Astrocyte of the spinal cord (primary cell): ENCODE measurements around the gene PEMT.

Source experiments
- DNase-seq: peaks from one replicate; pipeline ENCODE4 v3.0.0; 2011; ENCODE audit warnings: low read depth, low spot score
- H3K4me3 ChIP-seq: 2 replicates; pipeline ENCODE4 v1.5.1; 2011; ENCODE audit warnings: low read depth, mild to moderate bottlenecking, low read length, moderate library complexity
- in situ Hi-C: cut with HindIII; loops from 2 replicates; pipeline ENCODE4 v1.10.0; 2017; ENCODE audit warnings: low sequenced_read_pairs
- TF ChIP-seq, protein P1 (sequence below): IDR thresholded peaks from 2 replicates; pipeline ENCODE4 v1.5.1; 2012; ENCODE audit warnings: low read depth, mild to moderate bottlenecking, low read length, inconsistent platforms

PEMT gene

DNA sequence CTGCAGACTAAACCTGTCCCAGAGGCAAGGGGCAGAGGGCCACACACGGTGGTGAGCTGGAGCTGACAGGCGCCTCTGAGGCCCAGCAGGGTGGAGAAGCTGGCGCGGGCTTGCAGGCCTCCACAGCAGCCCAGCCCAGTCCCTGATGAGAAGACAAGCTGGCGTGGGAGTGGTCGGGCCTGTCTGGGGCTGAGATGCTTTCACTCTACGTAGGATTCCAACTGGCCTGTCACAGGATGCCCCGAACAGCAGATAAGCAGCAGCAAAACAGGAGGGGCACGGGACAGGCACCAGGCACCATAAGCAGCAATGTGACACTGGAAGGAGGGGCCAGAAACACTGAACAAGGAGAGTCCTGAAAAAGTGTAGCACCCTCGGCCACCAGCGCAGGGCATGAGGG lies 40.1 kb downstream of the PEMT start:
- no peak for DNase-seq
- TF ChIP-seq, protein P1, sequence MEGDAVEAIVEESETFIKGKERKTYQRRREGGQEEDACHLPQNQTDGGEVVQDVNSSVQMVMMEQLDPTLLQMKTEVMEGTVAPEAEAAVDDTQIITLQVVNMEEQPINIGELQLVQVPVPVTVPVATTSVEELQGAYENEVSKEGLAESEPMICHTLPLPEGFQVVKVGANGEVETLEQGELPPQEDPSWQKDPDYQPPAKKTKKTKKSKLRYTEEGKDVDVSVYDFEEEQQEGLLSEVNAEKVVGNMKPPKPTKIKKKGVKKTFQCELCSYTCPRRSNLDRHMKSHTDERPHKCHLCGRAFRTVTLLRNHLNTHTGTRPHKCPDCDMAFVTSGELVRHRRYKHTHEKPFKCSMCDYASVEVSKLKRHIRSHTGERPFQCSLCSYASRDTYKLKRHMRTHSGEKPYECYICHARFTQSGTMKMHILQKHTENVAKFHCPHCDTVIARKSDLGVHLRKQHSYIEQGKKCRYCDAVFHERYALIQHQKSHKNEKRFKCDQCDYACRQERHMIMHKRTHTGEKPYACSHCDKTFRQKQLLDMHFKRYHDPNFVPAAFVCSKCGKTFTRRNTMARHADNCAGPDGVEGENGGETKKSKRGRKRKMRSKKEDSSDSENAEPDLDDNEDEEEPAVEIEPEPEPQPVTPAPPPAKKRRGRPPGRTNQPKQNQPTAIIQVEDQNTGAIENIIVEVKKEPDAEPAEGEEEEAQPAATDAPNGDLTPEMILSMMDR, result no peak
- in situ Hi-C loops, result no loop called here
- no peak overlapping the region for H3K4me3 ChIP-seq

DNA sequence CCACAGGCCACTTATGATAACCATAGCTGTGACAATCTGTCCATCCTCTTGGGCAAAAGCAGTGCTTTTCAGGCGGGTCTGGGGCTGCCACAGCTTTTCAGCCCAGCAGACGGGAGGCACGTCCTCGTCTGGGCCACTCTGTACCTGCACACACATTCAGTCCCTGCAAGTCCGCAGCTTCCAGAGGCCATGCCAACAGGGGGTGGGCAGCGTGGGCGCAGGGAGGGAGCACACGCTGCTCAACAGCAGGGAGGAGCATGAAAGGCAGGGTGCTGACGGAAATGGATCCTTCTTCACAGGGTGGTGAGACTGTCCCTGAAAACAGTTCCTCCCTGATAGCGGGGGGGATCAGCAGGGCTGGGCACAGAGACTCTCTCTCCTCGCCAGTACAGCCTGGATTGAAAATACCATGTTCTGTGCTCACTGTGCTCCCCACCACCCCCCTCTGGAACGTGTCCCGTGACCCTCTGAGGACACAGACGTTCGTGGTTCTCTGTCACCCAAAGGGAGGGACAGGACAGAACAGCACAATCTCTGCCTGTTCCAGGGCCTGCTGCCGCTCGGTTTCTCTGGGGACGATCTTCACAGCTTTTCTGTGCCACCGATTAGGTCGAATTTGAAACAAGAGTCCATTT lies 41.7 kb downstream of the PEMT start:
- in situ Hi-C loops, result no loop called here
- DNase-seq, result no peak
- H3K4me3 ChIP-seq, result no peak overlapping the region
- TF ChIP-seq, protein P1, result no peak

DNA sequence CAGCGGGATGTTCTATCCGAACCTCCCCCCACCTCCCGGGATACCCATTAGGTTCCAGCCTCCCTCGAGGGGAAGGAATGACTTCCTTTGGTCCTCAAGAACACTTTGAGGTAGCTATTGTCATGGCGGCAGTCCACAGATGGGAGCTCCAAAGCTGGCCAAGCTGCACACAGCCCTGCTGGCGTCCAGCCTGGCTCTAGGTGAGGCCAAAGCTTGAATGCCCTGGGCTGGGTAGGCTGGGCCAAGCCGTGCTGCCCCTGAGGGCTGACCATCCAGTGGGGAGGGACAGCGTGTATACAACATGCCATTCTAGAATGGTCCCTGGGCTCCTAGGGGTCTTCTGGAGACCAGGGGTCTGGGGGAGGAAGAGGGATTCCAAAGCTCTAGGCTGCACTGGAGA lies 43.5 kb downstream of the PEMT start:
- TF ChIP-seq, protein P1, result no peak
- H3K4me3 ChIP-seq, result no peak overlapping the region
- in situ Hi-C loops, result no loop called here
- DNase-seq, result no peak

DNA sequence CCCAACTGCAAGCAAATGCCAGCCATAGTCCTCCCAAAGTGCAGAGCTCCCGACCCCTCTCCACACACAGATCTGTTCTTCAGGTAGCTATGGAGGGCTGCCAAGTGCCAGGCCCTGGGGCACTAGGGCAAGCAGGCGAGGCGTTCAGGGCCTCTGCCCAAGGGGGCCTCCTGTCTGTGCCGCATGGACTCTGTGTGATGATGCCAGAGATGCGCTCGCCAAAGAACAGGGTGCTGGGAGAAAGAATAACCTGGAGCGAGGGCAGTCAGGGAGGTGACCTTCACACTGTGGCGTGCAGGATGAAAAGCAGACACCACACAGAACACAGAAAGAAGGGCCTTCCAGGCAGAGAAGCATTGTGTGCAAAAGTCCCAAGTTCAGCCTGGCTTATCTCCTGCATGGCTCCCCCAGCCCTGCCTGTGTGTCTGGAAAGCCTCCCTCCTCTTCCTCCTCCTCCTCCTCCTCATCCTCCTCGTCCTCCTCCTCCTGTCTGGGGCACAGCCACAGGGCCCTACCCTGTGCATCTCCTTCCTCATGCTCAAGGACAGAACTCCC lies 44.2 kb downstream of the PEMT start:
- in situ Hi-C loops, result no loop called here
- TF ChIP-seq, protein P1, result no peak
- no peak overlapping the region for H3K4me3 ChIP-seq
- DNase-seq, result no peak

DNA sequence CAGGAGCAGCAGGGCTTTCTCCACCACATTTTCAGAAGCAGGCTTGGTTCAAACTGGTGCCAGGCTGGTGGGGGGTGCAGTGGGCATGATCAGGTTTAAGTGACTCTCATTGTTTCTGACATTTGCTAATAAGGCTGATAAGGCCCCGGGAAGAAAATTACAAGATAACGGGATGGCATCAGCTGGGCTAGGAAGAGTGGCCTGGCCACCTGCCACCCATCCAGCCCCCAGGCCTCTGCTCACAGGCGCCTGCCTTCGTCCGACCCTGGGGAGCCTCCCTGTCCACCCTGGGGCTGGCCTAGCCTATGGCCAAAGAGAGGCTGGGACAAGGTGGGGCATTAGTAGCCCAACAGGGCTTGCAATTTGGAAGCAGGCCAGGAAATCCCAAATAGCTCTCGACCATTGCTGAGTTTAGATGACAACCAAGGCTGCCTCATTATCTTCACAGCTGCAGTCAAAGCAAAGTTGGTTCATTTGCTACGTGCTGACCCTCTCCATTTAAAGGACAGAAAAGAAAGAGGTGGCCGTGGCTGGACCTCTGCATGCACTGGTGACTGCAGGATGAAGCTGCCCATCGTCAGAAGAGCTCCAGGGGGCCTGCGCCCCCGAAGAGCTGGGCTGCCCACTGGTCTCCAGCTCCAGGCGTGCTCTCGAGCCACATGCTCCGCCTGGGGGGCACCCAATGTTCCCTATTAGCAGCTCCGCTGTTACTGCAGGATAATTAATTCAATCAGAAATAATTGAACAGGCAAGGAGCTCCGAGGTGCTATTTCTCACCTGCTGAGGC lies 44.9 kb downstream of the PEMT start:
- in situ Hi-C loops, result no loop called here
- DNase-seq, result no peak
- no peak overlapping the region for H3K4me3 ChIP-seq
- TF ChIP-seq, protein P1, result no peak

DNA sequence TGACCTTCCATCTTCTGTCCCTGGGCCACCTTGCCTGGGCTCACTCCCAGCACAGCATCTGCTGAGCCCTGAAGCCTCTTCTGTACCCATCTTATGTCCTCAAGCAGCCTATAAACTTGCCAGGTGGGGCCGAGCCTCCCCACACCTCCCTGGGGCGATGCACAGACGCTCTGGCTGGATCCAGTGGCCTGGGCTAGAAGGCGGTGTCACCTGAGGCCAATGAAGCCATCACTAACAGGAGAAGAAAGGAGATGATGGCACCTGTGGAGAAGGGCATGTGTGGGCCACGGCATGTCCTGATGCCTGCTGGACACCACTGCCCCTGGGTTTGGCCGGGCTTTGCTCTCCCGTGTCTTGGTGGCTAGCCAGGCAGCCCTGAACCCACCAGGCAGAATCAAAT lies 45.5 kb downstream of the PEMT start:
- TF ChIP-seq, protein P1, result no peak
- in situ Hi-C loops, result no loop called here
- DNase-seq, result no peak
- no peak overlapping the region for H3K4me3 ChIP-seq
